A673 (cell line): Measurements from ENCODE around the gene XIRP2.

Source experiments
- EZH2 ChIP-seq: fragments of 200-600 bp; sonication (generic); IDR thresholded peaks from 2 replicates; pipeline ENCODE4 v1.6.1; 2017; ENCODE audit warnings: borderline replicate concordance, low read depth, mild to moderate bottlenecking, mixed read lengths, antibody characterized with exemption, low read length; ENCODE audit not compliant: poor library complexity, severe bottlenecking
- TF ChIP-seq, protein P1 (sequence below): fragments of 300-800, 200-600 bp; sonication (generic); conservative IDR thresholded peaks from 2 replicates; pipeline ENCODE4 v1.5.1; 2017; ENCODE audit warnings: low read depth, mild to moderate bottlenecking, antibody characterized with exemption, low read length, moderate library complexity, mixed read lengths

DNA sequence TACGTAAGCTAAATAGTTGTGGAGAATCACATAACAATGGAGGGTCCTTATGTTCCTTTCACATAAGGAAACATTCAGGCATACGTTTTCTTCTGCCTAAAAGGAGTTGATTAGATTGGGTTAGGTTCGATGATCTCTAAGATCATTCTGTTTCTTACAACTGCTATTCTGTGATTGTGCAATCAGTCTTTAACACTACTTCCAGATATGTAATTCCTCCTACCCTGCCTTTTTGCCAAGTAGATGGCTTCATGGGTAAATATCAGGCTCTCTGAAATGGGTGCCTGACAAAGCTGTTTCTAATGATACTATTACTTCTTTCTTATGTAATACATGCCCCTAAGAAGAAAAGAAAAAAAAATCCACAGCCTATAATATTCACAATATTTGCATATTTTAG lies 321.5 kb downstream of the XIRP2 start:
- TF ChIP-seq, protein P1, sequence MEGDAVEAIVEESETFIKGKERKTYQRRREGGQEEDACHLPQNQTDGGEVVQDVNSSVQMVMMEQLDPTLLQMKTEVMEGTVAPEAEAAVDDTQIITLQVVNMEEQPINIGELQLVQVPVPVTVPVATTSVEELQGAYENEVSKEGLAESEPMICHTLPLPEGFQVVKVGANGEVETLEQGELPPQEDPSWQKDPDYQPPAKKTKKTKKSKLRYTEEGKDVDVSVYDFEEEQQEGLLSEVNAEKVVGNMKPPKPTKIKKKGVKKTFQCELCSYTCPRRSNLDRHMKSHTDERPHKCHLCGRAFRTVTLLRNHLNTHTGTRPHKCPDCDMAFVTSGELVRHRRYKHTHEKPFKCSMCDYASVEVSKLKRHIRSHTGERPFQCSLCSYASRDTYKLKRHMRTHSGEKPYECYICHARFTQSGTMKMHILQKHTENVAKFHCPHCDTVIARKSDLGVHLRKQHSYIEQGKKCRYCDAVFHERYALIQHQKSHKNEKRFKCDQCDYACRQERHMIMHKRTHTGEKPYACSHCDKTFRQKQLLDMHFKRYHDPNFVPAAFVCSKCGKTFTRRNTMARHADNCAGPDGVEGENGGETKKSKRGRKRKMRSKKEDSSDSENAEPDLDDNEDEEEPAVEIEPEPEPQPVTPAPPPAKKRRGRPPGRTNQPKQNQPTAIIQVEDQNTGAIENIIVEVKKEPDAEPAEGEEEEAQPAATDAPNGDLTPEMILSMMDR: no peak
- TF ChIP-seq EZH2: no peak
